Neural cell (in vitro differentiated cells): Measurements from ENCODE around the gene CDH1. TPM values are rescaled to one million over a fixed set of nuclear protein-coding genes. Genes with fewer than 3 reads are reported as not detected.

Experiments
- H2AFZ ChIP-seq: fragments of 200-600, 300-800 bp; sonication (generic), shearing (Covaris generic); 2 replicates; pipeline ENCODE4 v1.6.0; 2014; ENCODE audit warnings: low read depth, mild to moderate bottlenecking, antibody characterized with exemption, low read length, moderate library complexity
- H3F3A ChIP-seq: fragments of 200-600 bp; shearing (Covaris generic); 2 replicates; pipeline ENCODE4 v1.6.1; 2016; ENCODE audit warnings: mild to moderate bottlenecking, moderate library complexity, mixed read lengths, antibody characterized with exemption, low read length; ENCODE audit not compliant: insufficient read depth, poor library complexity, severe bottlenecking
- H3K27ac ChIP-seq: fragments of 200-600, 300-800 bp; sonication (generic), shearing (Covaris generic); 2 replicates; pipeline ENCODE4 v1.5.1; 2014; ENCODE audit warnings: mild to moderate bottlenecking, low read length, moderate library complexity
- H3K27me3 ChIP-seq: fragments of 300-800, 200-600 bp; sonication (generic), shearing (Covaris generic); 2 replicates; pipeline ENCODE4 v1.6.0; 2014; ENCODE audit warnings: mild to moderate bottlenecking, low read depth, low read length, moderate library complexity; ENCODE audit not compliant: insufficient read depth
- H3K36me3 ChIP-seq: fragments of 300-800, 200-600 bp; sonication (generic), shearing (Covaris generic); 2 replicates; pipeline ENCODE4 v1.5.1; 2014; ENCODE audit warnings: mild to moderate bottlenecking, antibody characterized with exemption, low read length, moderate library complexity; ENCODE audit not compliant: insufficient read depth
- H3K4me2 ChIP-seq: fragments of 300-800, 200-600 bp; sonication (generic), shearing (Covaris generic); 2 replicates; pipeline ENCODE4 v1.6.0; 2014; ENCODE audit warnings: mild to moderate bottlenecking, low read length
- H3K4me3 ChIP-seq: fragments of 300-800, 200-600 bp; sonication (generic), shearing (Covaris generic); 2 replicates; pipeline ENCODE4 v1.5.1; 2014; ENCODE audit warnings: mild to moderate bottlenecking, low read length, moderate library complexity
- H3K79me2 ChIP-seq: fragments of 200-600 bp; shearing (Covaris generic); replicated peaks from 2 replicates; pipeline ENCODE4 v1.6.0; 2014; ENCODE audit warnings: mild to moderate bottlenecking, low read length, moderate library complexity; ENCODE audit not compliant: insufficient read depth
- H3K9ac ChIP-seq: fragments of 300-800, 200-600 bp; sonication (generic), shearing (Covaris generic); 2 replicates; pipeline ENCODE4 v1.6.1; 2016; ENCODE audit warnings: mild to moderate bottlenecking, low read length, mixed read lengths
- H3K9me2 ChIP-seq: fragments of 200-600 bp; shearing (Covaris generic); 2 replicates; pipeline ENCODE4 v1.6.1; 2016; ENCODE audit warnings: mild to moderate bottlenecking, low read length, mixed read lengths; ENCODE audit not compliant: insufficient read depth
- H3K9me3 ChIP-seq: fragments of 200-600, 300-800 bp; sonication (generic), shearing (Covaris generic); 2 replicates; pipeline ENCODE4 v1.6.1; 2016; ENCODE audit warnings: mild to moderate bottlenecking, mixed run types, low read length, moderate library complexity, mixed read lengths
- H4K20me1 ChIP-seq: fragments of 200-600 bp; shearing (Covaris generic); 2 replicates; pipeline ENCODE4 v1.6.1; 2016; ENCODE audit warnings: mild to moderate bottlenecking, mixed run types; ENCODE audit not compliant: insufficient read depth
- EP300 ChIP-seq: fragments of 450-650 bp; conservative IDR thresholded peaks from 2 replicates; pipeline ENCODE4 v1.6.1; 2014; ENCODE audit warnings: antibody characterized with exemption, mild to moderate bottlenecking, moderate library complexity; ENCODE audit not compliant: poor library complexity, severe bottlenecking
- EZH2 ChIP-seq: fragments of 200-600, 300-800 bp; shearing (Covaris generic), sonication (generic); IDR thresholded peaks from 2 replicates; pipeline ENCODE4 v1.6.1; 2014; ENCODE audit warnings: antibody characterized with exemption, low read length, borderline replicate concordance, mild to moderate bottlenecking; ENCODE audit not compliant: insufficient read depth, poor library complexity, severe bottlenecking
- MXI1 ChIP-seq: fragments of 450-650 bp; conservative IDR thresholded peaks from 2 replicates; pipeline ENCODE4 v1.6.1; 2014; ENCODE audit warnings: antibody characterized with exemption, mild to moderate bottlenecking; ENCODE audit not compliant: poor library complexity, severe bottlenecking
- POLR2AphosphoS5 ChIP-seq: IDR thresholded peaks from 2 replicates; pipeline ENCODE4 v1.6.1; 2012
- RAD21 ChIP-seq: fragments of 450-650 bp; conservative IDR thresholded peaks from 2 replicates; pipeline ENCODE4 v1.6.1; 2014; ENCODE audit warnings: antibody characterized with exemption, mild to moderate bottlenecking, moderate library complexity
- SMC3 ChIP-seq: fragments of 450-650 bp; conservative IDR thresholded peaks from 2 replicates; pipeline ENCODE4 v1.6.1; 2014; ENCODE audit warnings: antibody characterized with exemption, mild to moderate bottlenecking, moderate library complexity; ENCODE audit not compliant: poor library complexity
- TAF1 ChIP-seq: IDR thresholded peaks from 2 replicates; pipeline ENCODE4 v1.6.1; 2012; ENCODE audit warnings: low read depth
- polyA plus RNA-seq: library from polyadenylated mRNA; depleted of rRNA; stranded (reverse); fragments of >200 nt; gene quantifications from 2 replicates; pipeline ENCODE4 v1.2.3, GENCODE V29; 2014
- TF ChIP-seq, protein P1 (sequence below): IDR thresholded peaks from 2 replicates; pipeline ENCODE4 v1.6.1; 2012; ENCODE audit warnings: borderline replicate concordance
- TF ChIP-seq, protein P2 (sequence below): fragments of 450-650 bp; IDR thresholded peaks from 2 replicates; pipeline ENCODE4 v1.5.1; 2014; ENCODE audit warnings: antibody characterized with exemption, mild to moderate bottlenecking, moderate library complexity; ENCODE audit not compliant: poor library complexity, severe bottlenecking

Gene CDH1
- polyA plus RNA-seq, 1 donor from 2014 or later = 1.2 TPM

DNA sequence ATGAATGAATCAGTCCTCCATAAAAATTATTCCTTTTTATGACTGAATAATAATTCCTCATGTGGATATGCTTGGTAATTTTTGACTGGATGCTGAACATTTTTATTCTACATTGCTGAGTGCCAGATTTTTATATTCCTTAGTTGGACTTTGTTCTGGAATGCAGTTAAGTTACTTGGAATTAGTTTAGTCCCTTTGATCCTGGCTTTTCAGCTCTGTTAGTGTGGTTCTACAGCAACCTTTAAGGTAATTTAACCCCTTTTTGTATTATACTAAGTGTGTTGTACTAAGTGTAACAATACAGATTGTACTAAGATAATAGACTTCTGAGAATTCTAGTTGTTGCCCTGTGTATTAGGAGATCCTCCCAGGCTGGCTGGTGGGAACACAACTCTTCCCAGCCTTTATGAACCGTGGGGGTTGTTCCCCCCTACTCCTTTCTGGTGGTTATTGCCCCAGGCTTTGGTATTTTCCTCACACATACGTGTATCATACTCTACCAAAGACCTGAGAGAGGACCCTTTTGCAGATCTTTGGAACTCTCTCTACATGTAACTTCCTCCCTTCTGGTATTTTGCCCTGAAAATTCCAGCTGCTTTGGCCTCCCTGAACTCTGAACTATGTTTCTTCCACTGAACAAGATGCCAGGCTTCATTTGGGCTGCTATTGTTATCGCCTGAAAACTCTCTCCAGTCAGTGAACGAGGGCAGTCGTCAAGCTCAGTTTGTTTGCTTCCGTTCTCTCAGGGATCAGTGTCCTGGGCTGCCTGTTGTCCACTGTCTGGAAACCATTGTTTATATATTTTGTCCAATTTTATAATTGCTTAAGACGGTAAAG is 136.8 kb downstream of the CDH1 start:
- TF ChIP-seq TAF1 (no peak), EZH2 (no peak), MXI1 (no peak), POLR2AphosphoS5 (no peak), EP300 (no peak), RAD21 (no peak), SMC3 (no peak)
- TF ChIP-seq, protein P1, sequence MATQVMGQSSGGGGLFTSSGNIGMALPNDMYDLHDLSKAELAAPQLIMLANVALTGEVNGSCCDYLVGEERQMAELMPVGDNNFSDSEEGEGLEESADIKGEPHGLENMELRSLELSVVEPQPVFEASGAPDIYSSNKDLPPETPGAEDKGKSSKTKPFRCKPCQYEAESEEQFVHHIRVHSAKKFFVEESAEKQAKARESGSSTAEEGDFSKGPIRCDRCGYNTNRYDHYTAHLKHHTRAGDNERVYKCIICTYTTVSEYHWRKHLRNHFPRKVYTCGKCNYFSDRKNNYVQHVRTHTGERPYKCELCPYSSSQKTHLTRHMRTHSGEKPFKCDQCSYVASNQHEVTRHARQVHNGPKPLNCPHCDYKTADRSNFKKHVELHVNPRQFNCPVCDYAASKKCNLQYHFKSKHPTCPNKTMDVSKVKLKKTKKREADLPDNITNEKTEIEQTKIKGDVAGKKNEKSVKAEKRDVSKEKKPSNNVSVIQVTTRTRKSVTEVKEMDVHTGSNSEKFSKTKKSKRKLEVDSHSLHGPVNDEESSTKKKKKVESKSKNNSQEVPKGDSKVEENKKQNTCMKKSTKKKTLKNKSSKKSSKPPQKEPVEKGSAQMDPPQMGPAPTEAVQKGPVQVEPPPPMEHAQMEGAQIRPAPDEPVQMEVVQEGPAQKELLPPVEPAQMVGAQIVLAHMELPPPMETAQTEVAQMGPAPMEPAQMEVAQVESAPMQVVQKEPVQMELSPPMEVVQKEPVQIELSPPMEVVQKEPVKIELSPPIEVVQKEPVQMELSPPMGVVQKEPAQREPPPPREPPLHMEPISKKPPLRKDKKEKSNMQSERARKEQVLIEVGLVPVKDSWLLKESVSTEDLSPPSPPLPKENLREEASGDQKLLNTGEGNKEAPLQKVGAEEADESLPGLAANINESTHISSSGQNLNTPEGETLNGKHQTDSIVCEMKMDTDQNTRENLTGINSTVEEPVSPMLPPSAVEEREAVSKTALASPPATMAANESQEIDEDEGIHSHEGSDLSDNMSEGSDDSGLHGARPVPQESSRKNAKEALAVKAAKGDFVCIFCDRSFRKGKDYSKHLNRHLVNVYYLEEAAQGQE = no peak
- TF ChIP-seq, protein P2, sequence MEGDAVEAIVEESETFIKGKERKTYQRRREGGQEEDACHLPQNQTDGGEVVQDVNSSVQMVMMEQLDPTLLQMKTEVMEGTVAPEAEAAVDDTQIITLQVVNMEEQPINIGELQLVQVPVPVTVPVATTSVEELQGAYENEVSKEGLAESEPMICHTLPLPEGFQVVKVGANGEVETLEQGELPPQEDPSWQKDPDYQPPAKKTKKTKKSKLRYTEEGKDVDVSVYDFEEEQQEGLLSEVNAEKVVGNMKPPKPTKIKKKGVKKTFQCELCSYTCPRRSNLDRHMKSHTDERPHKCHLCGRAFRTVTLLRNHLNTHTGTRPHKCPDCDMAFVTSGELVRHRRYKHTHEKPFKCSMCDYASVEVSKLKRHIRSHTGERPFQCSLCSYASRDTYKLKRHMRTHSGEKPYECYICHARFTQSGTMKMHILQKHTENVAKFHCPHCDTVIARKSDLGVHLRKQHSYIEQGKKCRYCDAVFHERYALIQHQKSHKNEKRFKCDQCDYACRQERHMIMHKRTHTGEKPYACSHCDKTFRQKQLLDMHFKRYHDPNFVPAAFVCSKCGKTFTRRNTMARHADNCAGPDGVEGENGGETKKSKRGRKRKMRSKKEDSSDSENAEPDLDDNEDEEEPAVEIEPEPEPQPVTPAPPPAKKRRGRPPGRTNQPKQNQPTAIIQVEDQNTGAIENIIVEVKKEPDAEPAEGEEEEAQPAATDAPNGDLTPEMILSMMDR = no peak
- H3K4me3 ChIP-seq = no peak overlapping the region

DNA sequence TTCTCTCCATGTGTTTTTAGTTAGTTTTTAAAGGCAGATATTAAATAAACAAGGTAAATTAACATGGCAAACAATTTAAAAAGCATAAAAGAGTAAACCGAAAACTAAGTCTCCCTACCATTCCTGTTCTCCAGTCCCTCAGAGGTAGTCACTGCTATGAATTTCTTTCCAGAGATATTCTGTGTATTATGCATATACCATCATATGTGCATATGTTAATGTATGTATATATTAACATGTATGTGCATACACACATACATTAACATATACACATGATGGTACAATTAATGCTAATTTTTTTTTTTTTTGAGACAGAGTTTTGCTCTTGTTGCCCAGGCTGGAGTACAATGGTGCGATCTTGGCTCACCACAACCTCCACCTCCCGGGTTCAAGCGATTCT is 138.8 kb downstream of the CDH1 start:
- no peak overlapping the region for H3K9ac ChIP-seq
- TF ChIP-seq MXI1 = no peak
- TF ChIP-seq, protein P2 = no peak
- TF ChIP-seq SMC3 = no peak
- TF ChIP-seq POLR2AphosphoS5 = no peak
- TF ChIP-seq, protein P1 = no peak
- no peak for TF ChIP-seq RAD21
- no peak for TF ChIP-seq EZH2
- TF ChIP-seq EP300 = no peak
- TF ChIP-seq TAF1 = no peak
- H3K4me3 ChIP-seq = no peak overlapping the region
- no peaks in the 10 kb centered on the region for H4K20me1 ChIP-seq
- no peak overlapping the region for H3K27ac ChIP-seq
- H3K9me3 ChIP-seq = no peaks in the 10 kb centered on the region
- no peak overlapping the region for H3K4me2 ChIP-seq
- H3F3A ChIP-seq = no peaks in the 10 kb centered on the region
- no peaks in the 10 kb centered on the region for H3K9me2 ChIP-seq
- peaks cover 7% of the 10 kb centered on the region for H3K36me3 ChIP-seq
- H3K27me3 ChIP-seq = no peaks in the 10 kb centered on the region
- H2AFZ ChIP-seq = no peak overlapping the region
- H3K79me2 ChIP-seq = no peaks in the 10 kb centered on the region

More for the DNA sequence above, 136.8 kb downstream of the CDH1 start:
- Histone ChIP-seq H3K9me2 (no peaks in the 10 kb centered on the region), H3K4me2 (no peak overlapping the region), H3K36me3 (peaks cover 7% of the 10 kb centered on the region), H3K79me2 (no peaks in the 10 kb centered on the region), H2AFZ (no peak overlapping the region), H3F3A (no peaks in the 10 kb centered on the region), H3K27me3 (no peaks in the 10 kb centered on the region), H4K20me1 (no peaks in the 10 kb centered on the region), H3K9me3 (no peaks in the 10 kb centered on the region), H3K9ac (no peak overlapping the region), H3K27ac (no peak overlapping the region)
